Endothelial cell of umbilical vein (primary cell): ENCODE measurements around the gene TPP1. TPM values are rescaled to one million over a fixed set of nuclear protein-coding genes. Genes with fewer than 3 reads are reported as not detected.

Experiments used
- BruUV-seq: library from RNA; stranded (reverse); fragments of 400-500 nt; replicated peaks from 2 replicates; lab custom pipeline; 2021; lab: Mats Ljungman, UMichigan
- CTCF ChIA-PET: fragments of 300-600, 350-600 bp; sonication (Branson Sonifier 250); formaldehyde crosslinking; loops from one replicate; lab custom pipeline; 2021; ENCODE audit warnings: antibody characterized with exemption, inconsistent platforms; lab: Charles Lee
- POLR2A ChIA-PET: fragments of 300-600, 350-600 bp; sonication (Branson Sonifier 250); formaldehyde crosslinking; loops from one replicate; lab custom pipeline; 2021; ENCODE audit warnings: antibody characterized with exemption, inconsistent platforms; lab: Charles Lee
- DNase-seq: peaks from one replicate; pipeline ENCODE4 v3.0.0-alpha.2; 2011; ENCODE audit warnings: low read depth, low spot score
- FAIRE-seq: peaks from 2 replicates; lab custom pipeline; 2011; peaks lifted over from hg19 to GRCh38; lab: Jason Lieb, UNC
- H2AFZ ChIP-seq: 2 replicates; pipeline ENCODE4 v1.6.0; 2012; ENCODE audit warnings: low read depth, low read length, control low read depth, inconsistent platforms
- H3K27ac ChIP-seq: 2 replicates; pipeline ENCODE4 v1.5.1; 2011; ENCODE audit warnings: low read depth, mild to moderate bottlenecking, control low read depth, low read length, moderate library complexity; ENCODE audit not compliant: insufficient read depth
- H3K27me3 ChIP-seq, 2 experiments: 2 replicates each; pipeline versions ENCODE4 v1.6.0 to v1.6.1; 2011; ENCODE audit warnings: low read length in 2 of 2, mixed read lengths in 1 of 2; ENCODE audit not compliant: control insufficient read depth in 2 of 2, insufficient read depth in 2 of 2
- H3K36me3 ChIP-seq, 2 experiments: 2 replicates in 1 of 2; 3 replicates in 1 of 2; pipeline ENCODE4 v1.5.1; 2011; ENCODE audit warnings: low read length in 2 of 2, mild to moderate bottlenecking in 1 of 2, moderate library complexity in 1 of 2; ENCODE audit not compliant: control insufficient read depth in 2 of 2, insufficient read depth in 2 of 2; ENCODE audit errors: extremely low read depth in 1 of 2
- H3K4me1 ChIP-seq: 3 replicates; pipeline ENCODE4 v1.5.1; 2011; ENCODE audit warnings: mild to moderate bottlenecking, low read length; ENCODE audit not compliant: control insufficient read depth, insufficient read depth; ENCODE audit errors: extremely low read depth
- H3K4me2 ChIP-seq: 2 replicates; pipeline ENCODE4 v1.6.1; 2011; ENCODE audit warnings: low read length, control low read depth, mixed read lengths; ENCODE audit not compliant: insufficient read depth
- H3K4me3 ChIP-seq, 3 experiments: fragments of 200-600 bp in 1 of 3; sonication (generic), shearing (Covaris generic) in 1 of 3; replicated peaks in 1 of 3; 2 replicates each; pipeline ENCODE4 v1.5.1; 2011 to 2016; ENCODE audit warnings: control low read depth in 3 of 3, low read length in 3 of 3, mild to moderate bottlenecking in 2 of 3, inconsistent platforms in 1 of 3, low read depth in 1 of 3, moderate library complexity in 1 of 3; ENCODE audit not compliant: insufficient read depth in 1 of 3
- H3K79me2 ChIP-seq: 2 replicates; pipeline ENCODE4 v1.6.0; 2012; ENCODE audit warnings: low read length, inconsistent platforms; ENCODE audit not compliant: control insufficient read depth, insufficient read depth
- H3K9ac ChIP-seq: replicated peaks from 2 replicates; pipeline ENCODE3; 2011; ENCODE audit warnings: low read length, control low read depth; ENCODE audit not compliant: insufficient read depth; ENCODE audit errors: extremely low read depth
- H3K9me1 ChIP-seq: replicated peaks from 3 replicates; pipeline ENCODE4 v1.6.0; 2011; ENCODE audit warnings: mild to moderate bottlenecking, low read length; ENCODE audit not compliant: control insufficient read depth, insufficient read depth; ENCODE audit errors: extremely low read depth
- H3K9me3 ChIP-seq: replicated peaks from 2 replicates; pipeline ENCODE4 v1.5.1; 2012; ENCODE audit warnings: low read length, inconsistent platforms; ENCODE audit not compliant: control insufficient read depth, insufficient read depth
- H4K20me1 ChIP-seq: replicated peaks from 2 replicates; pipeline ENCODE3; 2011; ENCODE audit warnings: mild to moderate bottlenecking, low read length; ENCODE audit not compliant: control insufficient read depth, insufficient read depth; ENCODE audit errors: extremely low read depth
- CTCF ChIP-seq, 2 donors: IDR thresholded peaks; 1 replicate in 1 of 2; 2 replicates in 1 of 2; pipeline ENCODE4 v1.5.1; 2011; ENCODE audit warnings: low read length in 2 of 2, mild to moderate bottlenecking in 2 of 2, moderate library complexity in 2 of 2, control low read depth in 1 of 2, inconsistent platforms in 1 of 2, low read depth in 1 of 2; ENCODE audit not compliant: insufficient read depth in 1 of 2; ENCODE audit errors: extremely low read depth in 1 of 2
- EZH2 ChIP-seq: IDR thresholded peaks from 2 replicates; pipeline ENCODE4 v1.6.1; 2012; ENCODE audit warnings: borderline replicate concordance, low read depth, mild to moderate bottlenecking, moderate library complexity, low read length, inconsistent platforms; ENCODE audit not compliant: severe bottlenecking
- FOS ChIP-seq: IDR thresholded peaks from 2 replicates; pipeline ENCODE4 v1.6.1; 2011; ENCODE audit warnings: mild to moderate bottlenecking, low read length, moderate library complexity, borderline replicate concordance; ENCODE audit not compliant: insufficient read depth
- GATA2 ChIP-seq: IDR thresholded peaks from 2 replicates; pipeline ENCODE4 v1.7.0; 2011; ENCODE audit warnings: low read depth, mild to moderate bottlenecking, moderate library complexity, mixed read lengths, low read length; ENCODE audit not compliant: insufficient read length, insufficient read depth
- MAX ChIP-seq: IDR thresholded peaks from 2 replicates; pipeline ENCODE4 v1.6.1; 2011; ENCODE audit not compliant: insufficient read depth, insufficient read length
- MYC ChIP-seq: IDR thresholded peaks from one replicate; pipeline ENCODE4 v1.6.1; 2011; ENCODE audit warnings: mild to moderate bottlenecking, low read depth, low read length
- POLR2A ChIP-seq: IDR thresholded peaks from 2 replicates; pipeline ENCODE4 v1.6.1; 2012; ENCODE audit warnings: low read depth, mild to moderate bottlenecking, control low read depth, low read length
- POLR2AphosphoS5 ChIP-seq: IDR thresholded peaks from 2 replicates; pipeline ENCODE4 v1.6.1; 2012; ENCODE audit warnings: low read depth, mild to moderate bottlenecking, control low read depth, low read length, moderate library complexity; ENCODE audit not compliant: insufficient read depth
- dilution Hi-C: fragments of 300-500 bp; cut with MboI; formaldehyde crosslinking; loops from one replicate; pipeline ENCODE4 v1.15.0; 2019; ENCODE audit warnings: low sequenced_read_pairs; ENCODE audit not compliant: extremely low pct_ligation_motif_present
- intact Hi-C: fragments of 100-400 bp; cut with micrococcal nuclease; formaldehyde crosslinking; loops from one replicate; pipeline ENCODE4 v1.10.0; 2022
- polyA plus RNA-seq, 4 experiments: library from polyadenylated mRNA; depleted of rRNA in 3 of 4; stranded (reverse) in 3 of 4; unstranded in 1 of 4; fragments of >200 nt; gene quantifications; 2 replicates each; pipeline versions ENCODE4 v1.2.1 to v1.2.3, GENCODE V29; 2011 to 2012; ENCODE audit warnings: missing spikeins in 1 of 4
- total RNA-seq: library from RNA; stranded (reverse); gene quantifications from 2 replicates; pipeline ENCODE4 v1.2.3, GENCODE V29; 2021

Gene TPP1
- total and polyA plus RNA-seq, 2 donors (not counting 3 experiments of a cell fraction or from before 2014, with no cell fraction given): 124 to 224 TPM

GRCh38 chr11:6611963-6612212 lies 7.3 kb downstream of the TPP1 start:
- DNase-seq (no peak), FAIRE-seq (no peak)
- H3K9ac ChIP-seq: peak overlapping the region; percentile 85
- no peaks in the 10 kb centered on the region for H3K27me3 ChIP-seq
- ChIA-PET CTCF (interaction anchor here (0.9 to 4.5 kb wide), 14 partner anchors 8 to 233 kb away, joined by 3 to 43 read pairs (median 4); partner anchors contain the start of gene MRPL17), POLR2A (interaction anchor here (1.1 to 2.0 kb wide), 3 partner anchors 43 to 71 kb away, joined by 3 to 14 read pairs (median 4); partner anchors contain the start of gene MRPL17)
- intact Hi-C loops: loop anchor here (1.0 kb wide), 5 partner anchors 9 to 131 kb away; partner anchors contain the start of genes ARFIP2, ILK, MRPL17 and RRP8
- H3K9me1 ChIP-seq: no peaks in the 10 kb centered on the region
- H2AFZ ChIP-seq: no peak overlapping the region
- peak overlapping the region; percentile 28 to 72 (median 71) for H3K4me3 ChIP-seq
- H4K20me1 ChIP-seq: no peaks in the 10 kb centered on the region
- TF ChIP-seq FOS: no peak
- no peak for TF ChIP-seq POLR2AphosphoS5
- no peak for TF ChIP-seq CTCF (IDR thresholded peaks at IDR 0.05; ENCODE audit: extremely low read depth in 1 of 2, insufficient read depth in 1 of 2, low read depth in 1 of 2, low read length in 2 of 2)
- no peak for TF ChIP-seq MYC
- TF ChIP-seq POLR2A: peak; percentile 95
- TF ChIP-seq EZH2: no peak
- TF ChIP-seq MAX: no peak
- no peak for TF ChIP-seq GATA2
- H3K36me3 ChIP-seq: peaks cover 37 to 45% of the 10 kb centered on the region in 2 experiments
- dilution Hi-C loops: no loop called here
- peak overlapping the region; percentile 89 for H3K27ac ChIP-seq
- peaks cover 56% of the 10 kb centered on the region for H3K4me1 ChIP-seq
- no peaks in the 10 kb centered on the region for H3K9me3 ChIP-seq
- peaks cover 36% of the 10 kb centered on the region for H3K79me2 ChIP-seq
- peak overlapping the region; percentile 84 for H3K4me2 ChIP-seq
- no TSS peak for BruUV-seq
